Left lung (tissue), 10 donors: ENCODE data around the gene AUTS2. TPM values are rescaled to one million over a fixed set of nuclear protein-coding genes. Genes with fewer than 3 reads are reported as not detected.

ENCODE experiments used
- ATAC-seq: fragments of 200-7000 bp; cut with Tn5 transposase; one replicate; pipeline ENCODE4 v1.9.1; 2020; ENCODE audit warnings: moderate library complexity
- DNase-seq, 4 donors: peaks; one replicate each; pipeline ENCODE4 v3.0.0-alpha.2; 2013 to 2020
- H3K27ac ChIP-seq, 2 donors: fragments of 200-600 bp; sonication (generic) in 1 of 2; one replicate each; pipeline versions ENCODE4 v1.5.0 to v1.8.0; 2020 to 2021
- H3K27me3 ChIP-seq, 2 donors: fragments of 200-600 bp; sonication (generic) in 1 of 2; one replicate each; pipeline versions ENCODE4 v1.5.0 to v1.8.0; 2020 to 2021
- H3K36me3 ChIP-seq, 2 donors: fragments of 200-600 bp; sonication (generic) in 1 of 2; one replicate each; pipeline versions ENCODE4 v1.5.0 to v1.8.0; 2020 to 2021
- H3K4me1 ChIP-seq, 2 donors: fragments of 200-600 bp; one replicate each; pipeline ENCODE4 v1.8.0; 2021
- H3K4me3 ChIP-seq, 2 donors: fragments of 200-600 bp; sonication (generic) in 1 of 2; one replicate each; pipeline versions ENCODE4 v1.5.0 to v1.8.0; 2020 to 2021; ENCODE audit warnings: mild to moderate bottlenecking in 1 of 2
- H3K9me3 ChIP-seq, 2 donors: fragments of 200-600 bp; sonication (generic) in 1 of 2; one replicate each; pipeline versions ENCODE4 v1.5.0 to v1.8.0; 2020 to 2021
- intact Hi-C, 2 donors: fragments of 100-400 bp; cut with DNase I; formaldehyde crosslinking; loops; one replicate each; pipeline versions ENCODE4 v1.11.2 to v1.14.2; 2022
- polyA plus RNA-seq, 6 donors: library from polyadenylated mRNA; unstranded; fragments of 120-200 nt; gene quantifications; one replicate each; pipeline ENCODE4 v1.2.1, GENCODE V29; 2013; ENCODE audit not compliant: insufficient read length in 6 of 6
- total RNA-seq, 2 donors: library from RNA; stranded (reverse); fragmentation: NEBNext Ultra II Directional; extraction: Animal tissue kit (Norgen Biotek cat#: 25700); gene quantifications; one replicate each; pipeline ENCODE4 v1.2.1, GENCODE V29; 2021
- TF ChIP-seq, protein P1 (sequence below), 2 donors: fragments of 200-600 bp; sonication (generic) in 1 of 2; IDR thresholded peaks; one replicate each; pipeline versions ENCODE4 v1.5.0 to v1.8.0; 2021; ENCODE audit warnings: antibody characterized with exemption in 2 of 2
- donor health status: DM: no; HTN: yes; CAD: no.
- donor health status: DM: no; HTN: no; CAD: no.

Gene AUTS2
- total and polyA plus RNA-seq, 8 donors: 40.4 to 119 (median 103) TPM

DNA sequence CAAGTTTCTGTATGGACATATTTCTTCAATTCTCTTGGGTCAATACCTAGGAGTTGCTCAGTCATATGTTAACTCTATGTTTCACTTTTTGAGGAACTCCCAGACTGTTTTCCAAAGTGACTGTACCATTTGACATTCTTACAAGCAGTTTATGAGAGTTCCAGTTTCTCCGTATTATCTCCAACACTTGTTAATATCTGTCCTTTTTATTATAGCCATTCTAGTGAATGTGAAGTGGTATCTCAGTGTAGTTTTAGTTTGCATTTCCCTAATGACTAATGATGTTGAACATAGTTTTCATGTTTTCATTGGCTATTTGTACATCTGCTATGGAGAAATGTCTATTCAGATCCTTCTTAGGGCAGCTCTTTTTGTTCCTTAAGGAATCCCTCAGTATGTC lies 1002.7 kb downstream of the AUTS2 start:
- no peaks in the 10 kb centered on the region for H3K4me1 ChIP-seq
- ATAC-seq (no peak), DNase-seq (no peak)
- peaks cover 0 to 19% of the 10 kb centered on the region in 2 donors for H3K27me3 ChIP-seq
- H3K27ac ChIP-seq: no peak overlapping the region
- no peaks in the 10 kb centered on the region for H3K36me3 ChIP-seq
- H3K4me3 ChIP-seq: no peak overlapping the region
- TF ChIP-seq, protein P1, sequence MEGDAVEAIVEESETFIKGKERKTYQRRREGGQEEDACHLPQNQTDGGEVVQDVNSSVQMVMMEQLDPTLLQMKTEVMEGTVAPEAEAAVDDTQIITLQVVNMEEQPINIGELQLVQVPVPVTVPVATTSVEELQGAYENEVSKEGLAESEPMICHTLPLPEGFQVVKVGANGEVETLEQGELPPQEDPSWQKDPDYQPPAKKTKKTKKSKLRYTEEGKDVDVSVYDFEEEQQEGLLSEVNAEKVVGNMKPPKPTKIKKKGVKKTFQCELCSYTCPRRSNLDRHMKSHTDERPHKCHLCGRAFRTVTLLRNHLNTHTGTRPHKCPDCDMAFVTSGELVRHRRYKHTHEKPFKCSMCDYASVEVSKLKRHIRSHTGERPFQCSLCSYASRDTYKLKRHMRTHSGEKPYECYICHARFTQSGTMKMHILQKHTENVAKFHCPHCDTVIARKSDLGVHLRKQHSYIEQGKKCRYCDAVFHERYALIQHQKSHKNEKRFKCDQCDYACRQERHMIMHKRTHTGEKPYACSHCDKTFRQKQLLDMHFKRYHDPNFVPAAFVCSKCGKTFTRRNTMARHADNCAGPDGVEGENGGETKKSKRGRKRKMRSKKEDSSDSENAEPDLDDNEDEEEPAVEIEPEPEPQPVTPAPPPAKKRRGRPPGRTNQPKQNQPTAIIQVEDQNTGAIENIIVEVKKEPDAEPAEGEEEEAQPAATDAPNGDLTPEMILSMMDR (IDR thresholded peaks at IDR 0.05): no peak
- H3K9me3 ChIP-seq: peaks cover 0 to 13% of the 10 kb centered on the region in 2 donors
- intact Hi-C loops: no loop called here

DNA sequence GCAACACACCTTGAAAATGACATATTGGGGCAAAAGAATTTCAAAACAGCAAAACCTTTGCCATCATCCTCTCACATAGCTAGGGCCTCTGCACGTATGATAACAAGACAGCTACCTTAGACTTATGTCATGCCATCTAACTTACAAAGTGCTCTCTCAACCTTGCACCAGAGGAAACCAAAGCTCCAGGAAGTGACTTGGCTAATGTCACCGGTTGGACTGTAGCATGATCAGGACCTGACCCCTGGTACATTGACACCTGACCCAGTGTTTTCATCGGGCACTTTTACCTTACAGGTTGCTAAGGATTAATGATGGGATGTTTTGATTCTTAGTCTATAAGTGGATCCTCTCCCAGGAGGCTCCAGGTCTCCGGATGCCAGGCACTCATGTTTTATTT lies 1003.8 kb downstream of the AUTS2 start:
- H3K27me3 ChIP-seq: peaks cover 0 to 8% of the 10 kb centered on the region in 2 donors
- intact Hi-C loops: no loop called here
- H3K36me3 ChIP-seq: no peaks in the 10 kb centered on the region
- ATAC-seq: no peak
- H3K4me3 ChIP-seq: no peak overlapping the region
- H3K9me3 ChIP-seq: peaks cover 0 to 13% of the 10 kb centered on the region in 2 donors
- H3K4me1 ChIP-seq: no peaks in the 10 kb centered on the region
- TF ChIP-seq, protein P1 (IDR thresholded peaks at IDR 0.05): no peak
- H3K27ac ChIP-seq: no peak overlapping the region
- no peak for DNase-seq

DNA sequence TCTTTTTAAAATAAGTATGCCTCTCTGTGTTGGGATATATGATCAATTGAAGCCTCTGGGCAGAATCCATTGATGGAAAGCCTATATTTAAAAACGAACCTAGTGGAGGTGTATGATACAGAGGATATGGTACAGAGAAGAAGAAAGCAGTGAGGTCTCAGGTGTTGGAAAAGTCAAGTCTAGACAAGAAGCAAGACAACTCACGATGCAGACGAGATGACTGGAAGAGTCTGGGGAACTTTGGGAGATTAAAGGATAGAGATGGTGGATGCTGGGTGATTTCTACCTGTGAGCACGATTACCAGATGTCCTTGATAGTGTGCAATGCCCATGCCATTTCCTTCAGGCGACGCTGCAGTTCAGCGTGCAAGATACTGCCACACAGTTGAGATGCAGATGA lies 1009.0 kb downstream of the AUTS2 start:
- DNase-seq: no peak
- Histone ChIP-seq H3K36me3 (no peaks in the 10 kb centered on the region), H3K27ac (no peak overlapping the region), H3K27me3 (no peaks in the 10 kb centered on the region), H3K4me3 (no peak overlapping the region), H3K4me1 (no peaks in the 10 kb centered on the region), H3K9me3 (peaks cover 0 to 5% of the 10 kb centered on the region in 2 donors)
- TF ChIP-seq, protein P1 (IDR thresholded peaks at IDR 0.05): no peak
- intact Hi-C loops: no loop called here
- no peak for ATAC-seq

DNA sequence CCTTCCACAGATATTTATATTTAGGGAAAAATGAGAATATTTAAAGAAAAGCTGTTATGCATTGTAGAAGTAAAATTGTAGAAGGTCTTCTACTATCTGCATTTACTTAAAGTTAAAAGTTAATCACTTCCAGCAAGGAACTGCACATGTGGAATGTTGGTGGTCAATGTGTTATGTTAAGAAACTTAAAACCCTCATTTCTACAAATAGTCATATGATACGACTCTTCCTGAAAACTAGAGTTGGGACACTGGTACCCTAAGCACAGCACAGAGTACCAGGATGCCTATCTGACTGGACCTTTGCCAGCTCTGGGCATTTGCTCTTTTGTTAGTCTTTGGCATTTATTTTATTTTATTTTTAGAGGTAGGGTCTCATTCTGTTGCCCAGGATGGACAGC lies 1009.5 kb downstream of the AUTS2 start:
- no peak overlapping the region for H3K4me3 ChIP-seq
- H3K36me3 ChIP-seq: no peaks in the 10 kb centered on the region
- intact Hi-C loops: no loop called here
- H3K27me3 ChIP-seq: no peaks in the 10 kb centered on the region
- no peak overlapping the region for H3K27ac ChIP-seq
- ATAC-seq: no peak
- TF ChIP-seq, protein P1 (IDR thresholded peaks at IDR 0.05): no peak
- H3K9me3 ChIP-seq: peaks cover 0 to 5% of the 10 kb centered on the region in 2 donors
- DNase-seq: no peak
- H3K4me1 ChIP-seq: no peaks in the 10 kb centered on the region

DNA sequence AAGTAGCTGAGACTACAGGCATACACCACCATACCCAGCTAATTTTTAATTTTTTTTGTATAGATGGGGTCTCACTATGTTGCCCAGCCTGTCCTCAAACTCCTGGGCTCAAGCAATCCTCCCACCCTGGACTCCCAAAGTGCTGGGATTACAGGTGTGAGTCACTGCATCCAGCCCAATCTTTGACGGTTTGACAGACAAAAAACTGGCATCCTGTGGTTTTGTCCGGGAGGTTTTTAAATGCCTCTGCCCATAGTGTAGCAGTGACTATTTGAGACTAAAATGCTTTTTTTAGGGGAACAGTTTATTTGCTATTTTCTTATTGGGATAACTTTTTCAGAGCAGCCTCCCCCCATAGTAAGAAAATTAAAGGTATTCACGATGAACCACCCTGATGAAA lies 1010.0 kb downstream of the AUTS2 start:
- H3K4me3 ChIP-seq: no peak overlapping the region
- intact Hi-C loops: no loop called here
- no peaks in the 10 kb centered on the region for H3K36me3 ChIP-seq
- H3K9me3 ChIP-seq: peaks cover 0 to 5% of the 10 kb centered on the region in 2 donors
- no peak overlapping the region for H3K27ac ChIP-seq
- no peaks in the 10 kb centered on the region for H3K4me1 ChIP-seq
- DNase-seq: no peak
- TF ChIP-seq, protein P1 (IDR thresholded peaks at IDR 0.05): no peak
- ATAC-seq: no peak
- no peaks in the 10 kb centered on the region for H3K27me3 ChIP-seq
